ENCODE measurements around the gene MAFG. TPM values are rescaled to one million over a fixed set of nuclear protein-coding genes. Genes with fewer than 3 reads are reported as not detected.

MAFG gene
- total and polyA plus RNA-seq, 2 donors (not counting 3 experiments of a cell fraction or from before 2014, with no cell fraction given) = 27.6 to 35.0 TPM

DNA sequence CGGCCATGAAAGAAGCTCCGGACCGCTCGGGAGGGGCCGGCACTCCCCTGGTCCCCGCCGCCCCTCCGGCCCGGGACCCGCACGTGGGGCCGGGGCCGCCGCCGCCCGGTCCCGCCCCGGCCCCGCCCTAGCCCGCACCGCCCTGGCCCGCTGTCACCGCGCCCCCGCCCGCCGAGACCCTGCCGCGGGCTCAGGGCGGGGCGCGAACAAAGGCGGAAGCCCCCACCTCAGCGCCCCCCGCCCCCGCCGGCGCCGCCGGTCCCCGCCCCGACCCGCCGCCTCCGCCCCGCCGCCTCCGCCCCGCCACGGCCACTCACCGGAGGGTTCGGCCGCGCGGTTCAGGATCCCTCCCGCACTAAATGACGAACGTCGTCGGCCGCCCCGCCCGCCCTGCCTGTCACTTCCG is 56.6 kb downstream of the MAFG start, which contains the start of gene ARHGDIA:
Gene ARHGDIA, minus strand, starts transcription at position 357 of the 406 bp plus-strand sequence. CDS start 1,407 bp downstream, outside the sequence.
- Histone ChIP-seq H3K79me2 (ENCODE audit: control insufficient read depth, insufficient read depth, low read length) (peaks cover 25% of the 10 kb centered on the region), H3K4me2 (ENCODE audit: insufficient read depth, low read length) (peak within 1 kb of the TSS; percentile 79), H3K9me1 (replicated peaks; ENCODE audit: control insufficient read depth, extremely low read depth, insufficient read depth, low read length) (no peaks in the 10 kb centered on the region), H3K36me3 (ENCODE audit: control insufficient read depth in 2 of 2, extremely low read depth in 1 of 2, insufficient read depth in 2 of 2, low read length in 2 of 2) (peaks cover 6 to 17% of the 10 kb centered on the region in 2 experiments), H3K4me1 (ENCODE audit: control insufficient read depth, extremely low read depth, insufficient read depth, low read length) (peaks cover 17% of the 10 kb centered on the region), H4K20me1 (replicated peaks; ENCODE audit: control insufficient read depth, extremely low read depth, insufficient read depth, low read length) (no peaks in the 10 kb centered on the region), H3K9me3 (replicated peaks; ENCODE audit: control insufficient read depth, insufficient read depth, low read length) (no peaks in the 10 kb centered on the region), H3K27me3 (ENCODE audit: control insufficient read depth in 2 of 2, insufficient read depth in 2 of 2, low read length in 2 of 2) (no peaks in the 10 kb centered on the region), H2AFZ (ENCODE audit: low read depth, low read length) (peak within 1 kb of the TSS; percentile 10), H3K27ac (ENCODE audit: insufficient read depth, low read depth, low read length) (peak within 1 kb of the TSS; percentile 77), H3K9ac (replicated peaks; ENCODE audit: extremely low read depth, insufficient read depth, low read length) (peak within 1 kb of the TSS; percentile 89), H3K4me3 (replicated peaks in 1 of 3; ENCODE audit: insufficient read depth in 1 of 3, low read depth in 1 of 3, low read length in 3 of 3) (peak within 1 kb of the TSS; percentile 66 to 85 (median 77))
- no peak for FAIRE-seq
- TF ChIP-seq, protein P1, sequence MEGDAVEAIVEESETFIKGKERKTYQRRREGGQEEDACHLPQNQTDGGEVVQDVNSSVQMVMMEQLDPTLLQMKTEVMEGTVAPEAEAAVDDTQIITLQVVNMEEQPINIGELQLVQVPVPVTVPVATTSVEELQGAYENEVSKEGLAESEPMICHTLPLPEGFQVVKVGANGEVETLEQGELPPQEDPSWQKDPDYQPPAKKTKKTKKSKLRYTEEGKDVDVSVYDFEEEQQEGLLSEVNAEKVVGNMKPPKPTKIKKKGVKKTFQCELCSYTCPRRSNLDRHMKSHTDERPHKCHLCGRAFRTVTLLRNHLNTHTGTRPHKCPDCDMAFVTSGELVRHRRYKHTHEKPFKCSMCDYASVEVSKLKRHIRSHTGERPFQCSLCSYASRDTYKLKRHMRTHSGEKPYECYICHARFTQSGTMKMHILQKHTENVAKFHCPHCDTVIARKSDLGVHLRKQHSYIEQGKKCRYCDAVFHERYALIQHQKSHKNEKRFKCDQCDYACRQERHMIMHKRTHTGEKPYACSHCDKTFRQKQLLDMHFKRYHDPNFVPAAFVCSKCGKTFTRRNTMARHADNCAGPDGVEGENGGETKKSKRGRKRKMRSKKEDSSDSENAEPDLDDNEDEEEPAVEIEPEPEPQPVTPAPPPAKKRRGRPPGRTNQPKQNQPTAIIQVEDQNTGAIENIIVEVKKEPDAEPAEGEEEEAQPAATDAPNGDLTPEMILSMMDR (IDR thresholded peaks at IDR 0.05; ENCODE audit: extremely low read depth in 1 of 2, insufficient read depth in 1 of 2, low read depth in 1 of 2, low read length in 2 of 2) = no peak
- TF ChIP-seq POLR2A (IDR thresholded peaks at IDR 0.05; ENCODE audit: low read depth, low read length) = peak; percentile 75
- TF ChIP-seq, protein P2, sequence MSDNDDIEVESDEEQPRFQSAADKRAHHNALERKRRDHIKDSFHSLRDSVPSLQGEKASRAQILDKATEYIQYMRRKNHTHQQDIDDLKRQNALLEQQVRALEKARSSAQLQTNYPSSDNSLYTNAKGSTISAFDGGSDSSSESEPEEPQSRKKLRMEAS (IDR thresholded peaks at IDR 0.05; ENCODE audit: insufficient read depth, insufficient read length) = no peak
- ChIA-PET CTCF (interaction anchor here (1.2 to 3.0 kb wide), 4 partner anchors 16 to 151 kb away, joined by 3 to 16 read pairs (median 6); partner anchors contain the start of genes ALYREF, ANAPC11, CENPX and LRRC45), POLR2A (no interaction called here)
- no peak for DNase-seq (ENCODE audit: low read depth, low spot score)
- dilution Hi-C loops (cut with MboI; ENCODE audit: extremely low pct_ligation_motif_present, low sequenced_read_pairs) = no loop called here
- BruUV-seq (replicated peaks) = no TSS peak
- intact Hi-C loops (cut with micrococcal nuclease) = loop anchor here (2.0 kb wide), 2 partner anchors 20 to 40 kb away; partner anchors contain the start of genes ALYREF, ANAPC11 and PCYT2

Data from endothelial cell of umbilical vein (primary cell).